Activated T-helper 1 cell treated with anti-CD3 and anti-CD28 coated beads, Interleukin-12 subunit alpha, Interleukin-12 subunit beta, Interleukin-2, Interleukin-4 antibody, amounts not matched to agents 30 ng/mL and 10 ng/mL and 1 ng/mL, durations not matched to agents 14 hours and 24 hours and 36 hours (primary cell): ENCODE data around the gene C10orf95. TPM values are rescaled to one million over a fixed set of nuclear protein-coding genes. Genes with fewer than 3 reads are reported as not detected.

Experiments
- DNase-seq: peaks from one replicate; pipeline ENCODE4 v3.0.0; 2021; ENCODE audit warnings: low spot score
- H3K27ac Mint-ChIP-seq: one replicate; pipeline ENCODE4 v1.8.0; 2021; ENCODE audit warnings: mild to moderate bottlenecking, mixed read lengths
- H3K27me3 Mint-ChIP-seq: one replicate; pipeline ENCODE4 v1.8.0; 2022; ENCODE audit warnings: mild to moderate bottlenecking, moderate library complexity, mixed read lengths; ENCODE audit not compliant: insufficient read depth
- H3K36me3 Mint-ChIP-seq: one replicate; pipeline ENCODE4 v1.8.0; 2021; ENCODE audit warnings: low read depth, mixed read lengths
- H3K4me1 Mint-ChIP-seq: one replicate; pipeline ENCODE4 v1.8.0; 2021; ENCODE audit warnings: low read depth, mixed read lengths
- H3K4me3 Mint-ChIP-seq: one replicate; pipeline ENCODE4 v1.8.0; 2021; ENCODE audit warnings: mild to moderate bottlenecking, moderate library complexity, mixed read lengths
- H3K9me3 Mint-ChIP-seq: one replicate; pipeline ENCODE4 v1.8.0; 2021; ENCODE audit warnings: mixed read lengths
- intact Hi-C: fragments of 100-400 bp; cut with micrococcal nuclease; formaldehyde crosslinking; loops from one replicate; pipeline ENCODE4 v1.15.1; 2024
- total RNA-seq: library from RNA; stranded (reverse); gene quantifications from 2 replicates; pipeline ENCODE4 v1.2.3, GENCODE V29; 2022

C10orf95 gene
- total RNA-seq, 1 donor from 2014 or later: 0.29 TPM

DNA sequence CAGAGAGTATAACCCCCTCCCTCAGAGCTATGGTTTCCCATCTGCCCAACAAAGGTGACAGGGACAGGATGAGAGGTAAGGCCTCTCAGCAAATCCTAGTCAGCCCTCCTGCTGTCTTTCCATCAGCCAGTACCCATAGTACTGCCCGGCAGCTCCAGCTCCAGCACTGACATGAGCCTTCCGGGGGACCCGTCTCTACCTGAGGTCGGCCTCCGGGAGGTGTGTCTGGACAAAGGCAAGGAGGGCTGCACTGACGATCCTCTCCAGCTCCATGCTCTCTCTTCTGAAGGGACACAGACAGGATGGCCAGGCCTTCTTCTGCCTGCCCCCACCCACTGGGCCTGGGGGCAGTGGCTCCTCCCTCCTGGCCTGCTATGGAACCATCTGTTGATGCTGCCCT is 26.4 kb downstream of the C10orf95 start:
- Mint-ChIP-seq H3K4me1 (peaks cover 35% of the 10 kb centered on the region), H3K4me3 (no peak overlapping the region), H3K27ac (no peak overlapping the region), H3K27me3 (no peaks in the 10 kb centered on the region), H3K36me3 (peaks cover 19% of the 10 kb centered on the region), H3K9me3 (no peaks in the 10 kb centered on the region)
- DNase-seq: no peak
- intact Hi-C loops: no loop called here

DNA sequence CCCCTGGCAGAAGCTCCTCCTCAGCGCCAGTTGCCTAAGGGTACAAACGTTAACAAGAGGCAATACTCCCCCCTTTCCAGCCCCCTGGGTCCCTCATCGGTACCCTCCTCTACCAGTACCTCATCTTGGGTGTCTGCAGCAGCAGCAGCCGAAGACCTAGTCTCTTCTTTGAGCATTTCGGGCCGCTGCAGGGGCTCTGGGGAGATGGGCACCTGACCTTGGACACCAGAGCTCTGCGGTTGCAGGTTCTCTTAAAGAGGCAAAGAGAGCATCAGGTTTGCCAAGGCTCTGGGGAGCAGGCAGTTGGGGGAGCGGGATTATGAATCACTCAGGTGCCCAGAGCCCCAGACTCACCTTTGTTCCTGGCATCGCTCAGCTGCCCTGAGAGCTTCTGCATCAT is 27.2 kb downstream of the C10orf95 start:
- no peak for DNase-seq
- intact Hi-C loops: no loop called here
- Mint-ChIP-seq H3K27me3 (no peaks in the 10 kb centered on the region), H3K4me1 (peaks cover 41% of the 10 kb centered on the region), H3K27ac (no peak overlapping the region), H3K9me3 (no peaks in the 10 kb centered on the region), H3K36me3 (peaks cover 19% of the 10 kb centered on the region), H3K4me3 (peak overlapping the region; percentile 15)

DNA sequence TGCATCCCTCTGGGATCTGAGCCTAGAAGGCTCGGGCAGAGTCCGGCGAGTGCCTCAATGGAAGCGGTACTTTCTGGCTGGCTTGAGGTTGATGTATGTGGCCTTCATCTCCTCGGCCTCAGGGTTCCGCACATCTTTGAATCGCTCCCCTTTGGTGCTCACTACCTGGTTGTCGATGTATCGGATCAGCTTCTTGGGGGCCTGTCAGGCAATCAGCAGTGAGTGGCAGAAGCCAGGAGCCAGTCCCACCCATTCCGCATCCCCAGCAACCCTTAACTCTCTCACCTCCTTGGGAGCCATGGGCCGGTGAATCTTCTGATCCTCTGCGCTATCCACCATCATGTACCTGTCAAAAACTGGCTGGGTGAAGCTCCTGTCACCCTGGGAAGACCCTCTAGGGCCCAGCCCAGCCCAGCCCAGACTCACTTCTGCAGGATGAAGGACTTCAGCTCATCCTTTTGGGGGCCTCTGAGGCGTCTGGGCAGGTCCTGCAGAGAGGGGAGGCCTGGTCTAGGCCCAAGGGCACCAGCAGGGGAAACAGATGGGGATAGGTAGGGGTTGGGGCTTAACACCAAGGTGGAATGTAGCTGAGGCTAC is 27.9 kb downstream of the C10orf95 start:
- intact Hi-C loops: no loop called here
- Mint-ChIP-seq H3K4me3 (peak overlapping the region; percentile 65), H3K36me3 (peaks cover 19% of the 10 kb centered on the region), H3K9me3 (no peaks in the 10 kb centered on the region), H3K27me3 (no peaks in the 10 kb centered on the region), H3K27ac (no peak overlapping the region), H3K4me1 (peaks cover 45% of the 10 kb centered on the region)
- no peak for DNase-seq

DNA sequence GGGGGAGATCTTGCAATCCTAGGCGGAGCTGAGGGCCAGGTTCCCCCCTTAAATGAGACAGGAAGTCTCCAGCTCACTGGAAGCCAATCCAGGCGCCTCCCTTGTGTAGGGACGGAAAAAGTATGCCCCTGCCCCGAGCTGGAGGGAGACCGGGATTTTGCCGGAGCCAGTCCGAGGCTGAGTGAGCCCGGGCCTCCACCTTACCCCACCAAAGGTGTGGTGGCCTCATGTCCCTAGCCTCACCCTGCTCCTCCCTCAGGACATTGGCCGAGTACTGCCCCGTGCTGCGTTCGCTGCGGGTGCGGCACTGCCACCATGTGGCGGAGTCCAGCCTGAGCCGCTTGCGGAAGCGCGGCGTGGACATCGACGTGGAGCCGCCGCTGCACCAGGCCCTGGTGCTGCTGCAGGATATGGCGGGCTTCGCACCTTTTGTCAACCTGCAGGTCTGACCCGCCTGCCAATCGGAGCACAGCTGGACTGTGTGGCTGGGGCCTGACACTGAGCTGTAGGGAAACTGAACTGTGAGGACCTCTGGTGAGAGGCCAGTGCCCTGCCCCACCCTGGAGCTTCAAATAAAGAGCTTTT is 28.7 kb downstream of the C10orf95 start:
- peaks cover 43% of the 10 kb centered on the region for H3K4me1 Mint-ChIP-seq
- no peaks in the 10 kb centered on the region for H3K9me3 Mint-ChIP-seq
- DNase-seq: peak; percentile 56
- intact Hi-C loops: loop anchor here (1.0 kb wide), 3 partner anchors 27 to 193 kb away; no protein-coding TSS in a partner anchor
- peaks cover 19% of the 10 kb centered on the region for H3K36me3 Mint-ChIP-seq
- H3K27me3 Mint-ChIP-seq: peaks cover 3% of the 10 kb centered on the region
- peak overlapping the region; percentile 99 for H3K4me3 Mint-ChIP-seq
- H3K27ac Mint-ChIP-seq: peak overlapping the region; percentile 60

DNA sequence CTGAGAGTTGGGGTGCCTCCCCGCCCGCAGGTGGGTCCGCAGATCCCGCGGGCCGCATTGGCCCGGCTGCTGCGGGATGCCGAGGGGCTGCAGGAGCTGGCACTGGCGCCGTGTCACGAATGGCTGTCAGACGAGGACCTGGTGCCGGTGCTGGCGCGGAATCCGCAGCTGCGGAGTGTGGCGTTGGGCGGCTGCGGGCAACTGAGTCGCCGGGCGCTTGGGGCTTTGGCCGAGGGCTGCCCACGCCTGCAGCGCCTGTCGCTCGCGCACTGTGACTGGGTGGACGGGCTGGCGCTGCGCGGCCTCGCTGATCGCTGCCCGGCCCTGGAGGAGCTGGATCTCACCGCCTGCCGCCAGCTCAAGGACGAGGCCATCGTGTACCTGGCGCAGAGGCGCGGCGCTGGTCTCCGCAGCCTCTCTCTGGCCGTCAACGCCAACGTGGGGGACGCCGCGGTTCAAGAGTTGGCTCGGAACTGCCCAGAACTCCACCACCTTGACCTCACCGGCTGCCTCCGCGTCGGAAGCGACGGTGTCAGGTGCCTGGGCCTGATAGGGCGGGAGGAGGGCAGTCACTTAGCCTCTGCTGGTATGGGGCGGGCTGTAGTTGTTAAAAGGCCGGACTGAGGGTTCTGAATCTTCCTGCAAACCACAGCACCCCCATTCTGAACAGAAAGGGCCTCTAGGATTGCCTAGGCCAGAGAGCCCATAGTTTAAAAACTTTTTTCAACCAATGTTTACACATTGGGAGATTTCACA is 29.4 kb downstream of the C10orf95 start:
- peaks cover 14% of the 10 kb centered on the region for H3K36me3 Mint-ChIP-seq
- peak overlapping the region; percentile 99 for H3K4me3 Mint-ChIP-seq
- no peaks in the 10 kb centered on the region for H3K9me3 Mint-ChIP-seq
- peak; percentile 37 for DNase-seq
- peak overlapping the region; percentile 60 for H3K27ac Mint-ChIP-seq
- peaks cover 36% of the 10 kb centered on the region for H3K4me1 Mint-ChIP-seq
- H3K27me3 Mint-ChIP-seq: peaks cover 9% of the 10 kb centered on the region
- intact Hi-C loops: loop anchor here (1.0 kb wide), 11 partner anchors 10 to 270 kb away; partner anchors contain the start of genes ACTR1A, CUEDC2, NFKB2 and NOLC1

DNA sequence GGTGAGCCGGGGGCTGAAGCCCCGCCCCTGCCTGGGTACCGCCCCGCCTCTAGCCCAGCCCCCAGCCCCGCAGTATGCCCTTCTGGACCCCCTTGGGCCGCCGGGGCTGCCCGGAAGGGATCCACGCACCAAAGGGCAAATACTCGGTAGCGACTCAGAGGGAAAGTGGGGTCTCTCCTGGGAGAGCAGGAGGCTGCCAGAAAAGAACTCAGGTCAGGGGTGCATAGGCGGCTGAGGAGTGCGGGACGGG is 29.9 kb downstream of the C10orf95 start:
- Mint-ChIP-seq H3K4me1 (peaks cover 34% of the 10 kb centered on the region), H3K27me3 (peaks cover 9% of the 10 kb centered on the region), H3K36me3 (peaks cover 14% of the 10 kb centered on the region), H3K9me3 (no peaks in the 10 kb centered on the region), H3K4me3 (peak overlapping the region; percentile 99), H3K27ac (peak overlapping the region; percentile 40)
- intact Hi-C loops: loop anchor here (1.0 kb wide), 8 partner anchors 11 to 269 kb away; partner anchors contain the start of genes ACTR1A, CUEDC2, NFKB2 and NOLC1
- DNase-seq: no peak

DNA sequence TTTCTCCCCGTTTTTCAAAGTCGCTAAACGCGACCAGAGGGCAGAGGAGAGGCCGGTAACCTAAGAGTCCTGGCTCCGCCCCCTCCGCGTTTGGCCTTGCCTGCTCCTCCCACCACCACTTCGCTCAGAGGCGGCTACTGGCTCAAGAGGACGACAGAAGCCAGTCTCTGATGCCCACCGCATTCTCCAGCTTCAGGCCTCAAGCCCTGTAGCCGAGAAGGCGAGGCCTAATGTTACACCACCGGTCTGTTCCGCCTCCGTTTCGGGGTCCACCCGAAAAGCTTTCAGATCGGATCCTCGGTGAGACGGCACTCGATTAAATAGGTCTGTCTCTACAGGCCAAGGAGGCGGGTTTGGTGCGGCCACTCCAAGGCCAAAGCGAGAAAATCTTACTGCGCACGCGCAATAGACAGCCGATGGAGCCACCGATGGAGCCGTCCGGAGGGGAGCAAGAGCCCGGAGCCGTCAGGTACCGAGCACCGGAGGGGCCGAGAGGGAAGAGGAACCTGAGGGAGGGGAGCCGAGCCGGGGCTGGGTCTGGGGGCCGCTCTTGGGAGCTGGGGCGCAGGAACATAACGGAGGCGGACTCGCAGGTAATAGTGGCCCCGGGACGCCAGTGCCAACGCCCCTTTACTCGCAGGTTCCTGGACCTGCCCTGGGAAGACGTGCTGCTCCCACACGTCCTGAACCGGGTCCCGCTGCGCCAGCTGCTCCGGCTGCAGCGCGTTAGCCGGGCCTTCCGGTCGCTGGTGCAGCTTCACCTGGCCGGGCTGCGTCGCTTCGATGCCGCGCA is 30.4 kb downstream of the C10orf95 start, which contains the start of gene FBXL15:
Gene FBXL15, plus strand, starts transcription at position 123 of the 793 bp plus-strand sequence. Its CDS starts 294 bp downstream, at position 417.
- DNase-seq: peak; percentile 96

DNA sequence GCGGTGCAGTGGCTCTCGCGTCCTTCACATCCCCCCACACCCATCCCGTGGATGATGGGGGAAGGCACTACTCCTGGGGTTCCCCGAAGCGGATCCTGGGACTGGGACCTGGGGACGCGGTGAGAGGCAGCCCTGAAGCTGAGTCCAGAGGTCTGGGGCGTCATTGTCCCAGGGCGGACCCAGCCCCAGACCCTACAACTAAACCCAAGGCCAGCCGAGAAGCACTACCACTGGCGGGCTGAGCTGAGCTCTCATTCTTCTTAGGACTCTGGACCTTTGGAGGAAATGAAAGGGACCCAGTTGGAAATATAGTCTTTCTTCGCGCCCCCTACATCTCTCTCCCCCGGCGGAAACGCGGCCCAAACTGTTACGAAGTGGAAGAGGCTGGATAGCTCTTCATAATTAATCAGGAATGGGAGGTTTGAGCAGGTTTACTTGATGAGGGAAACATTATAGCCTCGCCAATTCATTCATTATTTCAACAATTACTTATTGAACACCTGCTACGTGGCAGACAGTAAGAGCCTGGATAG is 31.1 kb downstream of the C10orf95 start:
- H3K27me3 Mint-ChIP-seq: peaks cover 12% of the 10 kb centered on the region
- peak overlapping the region; percentile 99 for H3K4me3 Mint-ChIP-seq
- no peak for DNase-seq
- H3K36me3 Mint-ChIP-seq: peaks cover 14% of the 10 kb centered on the region
- peak overlapping the region; percentile 98 for H3K27ac Mint-ChIP-seq
- H3K9me3 Mint-ChIP-seq: no peaks in the 10 kb centered on the region
- intact Hi-C loops: loop anchor here (1.0 kb wide), 1 partner anchor 175 kb away; the partner anchor contains the start of gene GBF1
- H3K4me1 Mint-ChIP-seq: peaks cover 34% of the 10 kb centered on the region

More for the DNA sequence above, 30.4 kb downstream of the C10orf95 start, which contains the start of gene FBXL15:
- Mint-ChIP-seq H3K27me3 (peaks cover 9% of the 10 kb centered on the region), H3K4me1 (peaks cover 34% of the 10 kb centered on the region), H3K9me3 (no peaks in the 10 kb centered on the region), H3K4me3 (peak within 1 kb of the TSS; percentile 99), H3K27ac (peak within 1 kb of the TSS; percentile 98), H3K36me3 (peaks cover 14% of the 10 kb centered on the region)
- intact Hi-C loops: loop anchor here (1.0 kb wide), 9 partner anchors 11 to 269 kb away; partner anchors contain the start of genes ACTR1A, CUEDC2, GBF1 and NFKB2

DNA sequence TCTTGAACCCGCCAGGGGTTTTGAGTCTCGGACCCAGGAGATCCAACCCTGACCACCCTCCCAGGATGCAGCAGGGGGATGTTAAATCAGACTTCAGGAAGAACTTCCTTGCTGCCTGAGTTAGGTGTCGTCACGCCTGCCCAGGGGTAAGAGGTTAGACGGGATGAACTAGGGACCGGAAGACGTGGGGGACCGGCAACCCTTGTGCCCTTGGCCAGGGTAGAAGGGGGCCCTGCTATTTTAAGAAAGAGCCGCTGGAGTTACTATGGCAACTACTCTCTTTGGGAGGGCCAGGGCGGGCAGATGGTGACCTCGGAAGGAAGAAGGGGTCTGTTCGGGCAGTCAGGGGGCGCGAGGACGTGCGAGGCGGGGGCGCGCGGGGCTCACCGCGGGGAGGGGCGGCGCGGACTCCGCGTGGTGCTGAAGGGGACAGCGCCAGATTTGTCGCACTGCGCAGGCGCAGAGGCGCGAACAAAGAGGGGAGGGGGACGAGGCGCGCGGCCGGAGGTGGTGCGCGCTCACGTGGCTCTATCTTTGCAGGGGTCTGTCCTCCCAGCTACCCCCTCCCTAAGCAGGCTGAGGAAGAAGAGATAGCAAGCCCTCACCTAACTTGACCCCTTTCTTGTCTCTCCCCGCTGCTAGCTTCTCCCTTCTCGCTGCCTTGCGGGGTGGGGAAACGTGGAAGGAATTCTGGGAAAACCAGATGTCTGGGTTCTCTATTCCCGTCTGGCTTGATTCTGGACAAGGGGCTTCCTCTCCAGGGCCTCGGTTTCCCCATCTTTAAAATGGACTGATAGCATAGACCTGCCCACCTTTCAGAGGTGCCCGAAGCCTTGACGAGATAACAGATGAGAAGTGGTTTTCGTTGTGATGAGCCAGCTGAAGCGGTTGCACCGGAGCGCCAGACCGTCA is 31.8 kb downstream of the C10orf95 start:
- Mint-ChIP-seq H3K27ac (peak overlapping the region; percentile 87), H3K4me3 (peak overlapping the region; percentile 99), H3K9me3 (no peaks in the 10 kb centered on the region), H3K27me3 (peaks cover 12% of the 10 kb centered on the region), H3K4me1 (peaks cover 34% of the 10 kb centered on the region), H3K36me3 (peaks cover 14% of the 10 kb centered on the region)
- intact Hi-C loops: loop anchor here (1.0 kb wide), 1 partner anchor 174 kb away; the partner anchor contains the start of gene GBF1
- DNase-seq: peak; percentile 76

DNA sequence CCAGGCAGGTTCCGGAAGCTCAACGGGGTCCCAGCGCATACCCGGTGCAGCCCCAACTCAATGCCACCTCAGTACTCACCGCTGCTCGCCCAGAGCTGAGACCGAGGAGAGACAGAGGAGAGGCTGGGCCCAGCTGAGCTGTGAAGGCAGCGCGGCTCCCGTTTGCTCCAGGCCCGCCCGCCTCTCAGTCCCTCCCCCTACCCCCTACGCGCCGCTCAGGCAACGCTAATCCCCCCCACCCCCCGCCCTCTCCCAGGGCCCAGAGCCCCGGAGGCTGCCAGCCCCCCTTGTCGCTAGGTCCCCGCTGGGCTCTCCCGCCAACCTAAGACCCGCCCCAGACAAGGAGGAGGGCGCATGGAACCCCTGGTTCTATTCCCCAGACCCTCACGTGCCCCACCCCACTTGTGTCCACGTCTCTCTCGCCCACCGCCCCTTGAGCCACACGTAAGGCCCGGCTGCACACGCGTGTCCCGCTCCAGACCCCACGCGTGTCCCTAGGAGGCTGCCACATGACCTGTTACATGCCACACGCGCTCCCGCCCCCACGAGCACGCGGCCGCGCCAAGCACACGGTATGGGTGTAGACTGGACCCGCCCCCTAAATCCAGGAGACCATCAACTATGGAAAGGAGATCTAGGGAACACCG is 32.6 kb downstream of the C10orf95 start, which contains the start of gene PSD:
Gene PSD, minus strand, starts transcription at position 164 of the 647 bp plus-strand sequence. CDS start 1,747 bp downstream, outside the sequence.
- Mint-ChIP-seq H3K27ac (peak within 1 kb of the TSS; percentile 87), H3K4me1 (peaks cover 34% of the 10 kb centered on the region), H3K4me3 (peak within 1 kb of the TSS; percentile 99), H3K36me3 (peaks cover 11% of the 10 kb centered on the region), H3K9me3 (no peaks in the 10 kb centered on the region), H3K27me3 (peaks cover 12% of the 10 kb centered on the region)
- intact Hi-C loops: no loop called here
- no peak for DNase-seq

DNA sequence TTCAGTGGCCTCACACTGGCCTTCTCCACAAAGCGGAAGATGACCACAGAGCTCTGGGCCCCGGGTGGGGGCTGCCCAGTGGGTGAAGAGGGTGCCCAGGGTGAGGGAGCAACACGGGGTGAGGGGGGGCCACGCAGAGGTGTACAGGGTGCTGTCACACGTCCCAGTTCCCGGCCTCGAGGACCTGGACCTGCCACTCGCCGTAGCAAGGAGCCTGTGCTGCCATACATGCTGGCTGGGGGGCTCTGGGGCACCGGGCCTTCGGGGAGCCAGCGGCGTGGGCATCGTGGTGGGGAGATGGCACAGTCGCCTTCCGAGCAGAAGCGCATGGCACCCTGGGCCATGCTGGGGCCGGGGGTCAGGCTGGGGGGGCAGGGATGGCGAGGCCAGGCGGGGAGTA is 34.6 kb downstream of the C10orf95 start:
- Mint-ChIP-seq H3K27me3 (peaks cover 20% of the 10 kb centered on the region), H3K9me3 (no peaks in the 10 kb centered on the region)
- intact Hi-C loops: no loop called here

More for the DNA sequence above, 34.6 kb downstream of the C10orf95 start:
- no peak for DNase-seq
- peaks cover 31% of the 10 kb centered on the region for H3K4me1 Mint-ChIP-seq
- H3K4me3 Mint-ChIP-seq: no peak overlapping the region
- peaks cover 3% of the 10 kb centered on the region for H3K36me3 Mint-ChIP-seq
- H3K27ac Mint-ChIP-seq: no peak overlapping the region
